Ovary (tissue), 9 donors: ENCODE measurements around the gene ZNF205. TPM values are rescaled to one million over a fixed set of nuclear protein-coding genes. Genes with fewer than 3 reads are reported as not detected.

ENCODE experiments used
- DNase-seq, 5 donors: peaks; one replicate each; pipeline ENCODE4 v3.0.0-alpha.2; 2019 to 2020
- H3K27ac ChIP-seq, 2 donors: fragments of 200-600 bp; one replicate each; pipeline versions ENCODE4 v1.5.1 to v1.8.0; 2019 to 2022
- H3K27me3 ChIP-seq: fragments of 200-600 bp; one replicate; pipeline ENCODE4 v1.8.0; 2022
- H3K36me3 ChIP-seq: fragments of 200-600 bp; sonication (generic); one replicate; pipeline ENCODE4 v1.5.1; 2019
- H3K4me1 ChIP-seq: one replicate; pipeline ENCODE4 v1.8.1; 2013; ENCODE audit warnings: mild to moderate bottlenecking, moderate library complexity; ENCODE audit not compliant: insufficient read depth
- H3K4me3 ChIP-seq: fragments of 200-600 bp; sonication (generic); one replicate; pipeline ENCODE4 v1.5.1; 2017
- H3K9me3 ChIP-seq, 2 donors: fragments of 200-600 bp in 1 of 2; sonication (generic) in 1 of 2; one replicate each; pipeline versions ENCODE4 v1.5.1 to v1.8.1; 2013 to 2019; ENCODE audit warnings: mild to moderate bottlenecking in 1 of 2, moderate library complexity in 1 of 2
- EP300 ChIP-seq: sonication (generic); formaldehyde crosslinking; IDR thresholded peaks from one replicate; pipeline ENCODE4 v1.6.1; 2017; ENCODE audit warnings: antibody characterized with exemption
- POLR2A ChIP-seq: fragments of 450-650 bp; IDR thresholded peaks from one replicate; pipeline ENCODE4 v1.6.1; 2017; ENCODE audit warnings: antibody characterized with exemption, mild to moderate bottlenecking, moderate library complexity
- WGBS, 3 donors: extraction: QIAGEN DNeasy Blood & Tissue Kit in 1 of 3; methylation state at CpG; one replicate each; pipeline versions ENCODE4 v1.1.5 to v1.1.7; 2013 to 2017; 5-methylcytosine and 5-hydroxymethylcytosine counted together
- intact Hi-C, 4 donors: fragments of 100-400 bp; cut with DNase I; formaldehyde crosslinking; loops; one replicate each; pipeline versions ENCODE4 v1.11.0 to v1.15.1; 2022 to 2023
- polyA plus RNA-seq, 2 donors: library from polyadenylated mRNA; stranded (reverse); fragments of 200-250 nt in 1 of 2; fragments of 350-450 nt in 1 of 2; fragmentation: Illumina TruSeq in 1 of 2; extraction: RNeasy Lipid Tissue Mini Kit (QIAGEN cat#74804) in 1 of 2; gene quantifications; one replicate each; pipeline ENCODE4 v1.2.3, GENCODE V29; 2013 to 2014
- total RNA-seq, 7 donors: library from RNA; depleted of rRNA in 2 of 7; stranded (reverse); fragments of >200 nt in 2 of 7; fragmentation: NEBNext Ultra II Directional in 3 of 7; extraction: Animal tissue kit (Norgen Biotek cat#: 25700) in 3 of 7; gene quantifications; one replicate each; pipeline versions ENCODE4 v1.1.0 to v1.2.4, GENCODE V29; 2016 to 2023
- TF ChIP-seq, protein P1 (sequence below), 3 donors: fragments of 450-650 bp in 2 of 3; fragments of 200-600 bp in 1 of 3; IDR thresholded peaks; one replicate each; pipeline versions ENCODE4 v1.5.1 to v1.8.0; 2016 to 2022; ENCODE audit warnings: antibody characterized with exemption in 3 of 3, mild to moderate bottlenecking in 1 of 3
- donor health status: DM: no; HTN: no; CAD: no; lungs with moderate emphysema.
- donor health status: DM: no; HTN: no; CAD: no.
- donor health status: Bipolar disorder and iron deficiency.
- donor health status: DM: yes; HTN: yes; CAD: no.
- donor health status: DM: no; HTN: no; CAD: no.
- donor health status: DM: yes; HTN: yes; CAD: no.

ZNF205 gene
- total and polyA plus RNA-seq, 9 donors: 3.0 to 22.1 (median 15.6) TPM

DNA sequence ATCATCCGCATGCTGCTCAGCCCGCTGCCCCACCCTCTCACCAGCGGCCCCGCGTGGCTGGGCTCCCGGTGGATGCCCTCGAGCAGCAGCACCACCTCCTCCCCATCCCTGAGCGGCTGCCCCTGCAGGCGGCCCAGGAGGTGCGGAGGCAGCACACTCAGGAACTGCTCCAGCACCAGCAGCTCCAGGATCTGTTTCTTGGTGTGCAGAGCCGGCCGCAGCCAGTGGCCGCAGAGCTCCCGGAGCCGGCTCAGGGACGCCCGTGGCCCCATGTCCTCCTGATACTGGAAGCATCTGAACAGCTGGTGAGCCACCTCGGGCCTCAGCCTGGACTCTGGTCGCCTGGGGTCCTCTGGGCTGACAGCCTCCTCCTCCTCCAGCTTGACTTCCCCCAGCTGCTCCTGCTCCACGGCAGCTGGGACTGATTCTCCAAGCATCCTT lies 19.9 kb upstream of the ZNF205 start:
- Histone ChIP-seq H3K27me3 (no peaks in the 10 kb centered on the region), H3K9me3 (no peaks in the 10 kb centered on the region), H3K36me3 (no peaks in the 10 kb centered on the region), H3K27ac (no peak overlapping the region), H3K4me1 (no peaks in the 10 kb centered on the region), H3K4me3 (no peak overlapping the region)
- intact Hi-C loops: no loop called here
- no peak for DNase-seq
- WGBS, 3 donors: 11 to 22% (median 14%) methylated on average over 20 of the region's 20 CpGs
- TF ChIP-seq, protein P1, sequence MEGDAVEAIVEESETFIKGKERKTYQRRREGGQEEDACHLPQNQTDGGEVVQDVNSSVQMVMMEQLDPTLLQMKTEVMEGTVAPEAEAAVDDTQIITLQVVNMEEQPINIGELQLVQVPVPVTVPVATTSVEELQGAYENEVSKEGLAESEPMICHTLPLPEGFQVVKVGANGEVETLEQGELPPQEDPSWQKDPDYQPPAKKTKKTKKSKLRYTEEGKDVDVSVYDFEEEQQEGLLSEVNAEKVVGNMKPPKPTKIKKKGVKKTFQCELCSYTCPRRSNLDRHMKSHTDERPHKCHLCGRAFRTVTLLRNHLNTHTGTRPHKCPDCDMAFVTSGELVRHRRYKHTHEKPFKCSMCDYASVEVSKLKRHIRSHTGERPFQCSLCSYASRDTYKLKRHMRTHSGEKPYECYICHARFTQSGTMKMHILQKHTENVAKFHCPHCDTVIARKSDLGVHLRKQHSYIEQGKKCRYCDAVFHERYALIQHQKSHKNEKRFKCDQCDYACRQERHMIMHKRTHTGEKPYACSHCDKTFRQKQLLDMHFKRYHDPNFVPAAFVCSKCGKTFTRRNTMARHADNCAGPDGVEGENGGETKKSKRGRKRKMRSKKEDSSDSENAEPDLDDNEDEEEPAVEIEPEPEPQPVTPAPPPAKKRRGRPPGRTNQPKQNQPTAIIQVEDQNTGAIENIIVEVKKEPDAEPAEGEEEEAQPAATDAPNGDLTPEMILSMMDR (IDR thresholded peaks at IDR 0.05): no peak
- TF ChIP-seq EP300: no peak
- TF ChIP-seq POLR2A: no peak

- no peaks in the 10 kb centered on the region for H3K27me3 ChIP-seq
- H3K36me3 ChIP-seq: no peaks in the 10 kb centered on the region
- H3K4me3 ChIP-seq: no peak overlapping the region
- 90 to 93% (median 93%) methylated on average over 22 of the region's 22 CpGs for WGBS, 3 donors
- no peaks in the 10 kb centered on the region for H3K9me3 ChIP-seq
- TF ChIP-seq, protein P1 (IDR thresholded peaks at IDR 0.05): no peak
- TF ChIP-seq EP300: no peak
- TF ChIP-seq POLR2A: no peak
- DNase-seq: no peak
- no peak overlapping the region for H3K27ac ChIP-seq
- intact Hi-C loops: no loop called here
- H3K4me1 ChIP-seq: no peaks in the 10 kb centered on the region
These were observed 17.9 kb upstream of the ZNF205 start for GRCh38 chr16:3094289-3095027.

GRCh38 chr16:3095869-3096268 lies 16.5 kb upstream of the ZNF205 start:
- intact Hi-C loops: no loop called here
- 41 to 48% (median 47%) methylated on average over 4 of the region's 4 CpGs for WGBS, 3 donors
- no peaks in the 10 kb centered on the region for H3K27me3 ChIP-seq

GRCh38 chr16:3096362-3096761 lies 16.0 kb upstream of the ZNF205 start:
- Histone ChIP-seq H3K27ac (no peak overlapping the region), H3K9me3 (no peaks in the 10 kb centered on the region), H3K4me3 (no peak overlapping the region), H3K27me3 (no peaks in the 10 kb centered on the region), H3K36me3 (no peaks in the 10 kb centered on the region), H3K4me1 (peaks cover 2% of the 10 kb centered on the region)
- WGBS, 3 donors: 87 to 93% (median 87%) methylated on average over 6 of the region's 6 CpGs
- TF ChIP-seq, protein P1 (IDR thresholded peaks at IDR 0.05): no peak
- TF ChIP-seq POLR2A (no peak), EP300 (no peak)
- intact Hi-C loops: no loop called here
- no peak for DNase-seq

More at GRCh38 chr16:3095869-3096268, 16.5 kb upstream of the ZNF205 start:
- Histone ChIP-seq H3K36me3 (no peaks in the 10 kb centered on the region), H3K4me1 (peaks cover 2% of the 10 kb centered on the region), H3K4me3 (no peak overlapping the region), H3K9me3 (no peaks in the 10 kb centered on the region), H3K27ac (no peak overlapping the region)
- TF ChIP-seq, protein P1 (IDR thresholded peaks at IDR 0.05): no peak
- TF ChIP-seq EP300 (no peak), POLR2A (no peak)
- no peak for DNase-seq
